ENCODE results near the gene ADCY2. TPM values are rescaled to one million over a fixed set of nuclear protein-coding genes. Genes with fewer than 3 reads are reported as not detected.

The ADCY2 gene
- total and polyA plus RNA-seq, 2 of the 13 experiments (the other 11 are each of a cell fraction or from before 2014, with no cell fraction given), result not detected

GRCh38 chr5:7667216-7667767, 271.4 kb downstream of the ADCY2 start:
- ATAC-seq (no peak), DNase-seq (ENCODE audit: low spot score) (no peak), FAIRE-seq (no peak)
- BruUV-seq (replicated peaks), result no TSS peak
- no peaks in the 10 kb centered on the region for H3K36me3 ChIP-seq (replicated peaks in 1 of 2; ENCODE audit: control insufficient read depth in 1 of 2, insufficient read depth in 2 of 2, low read length in 2 of 2)
- ChIA-PET CTCF (ENCODE audit: low intra/inter-chr PET ratio, low total read pairs) (no interaction called here), POLR2A (no interaction called here)
- H4K20me1 ChIP-seq (ENCODE audit: insufficient read depth, low read length), result no peaks in the 10 kb centered on the region
- peaks cover 0 to 3% of the 10 kb centered on the region in 2 experiments; a peak in 1 of 5 replicates for H3K27me3 ChIP-seq (ENCODE audit: control insufficient read depth in 1 of 2, insufficient read depth in 2 of 2, low read length in 2 of 2)
- no peak overlapping the region for H3K27ac ChIP-seq (ENCODE audit: extremely low read length, insufficient read depth, low read length)
- WGBS (ENCODE audit: low lambda C conversion rate), result 28% methylated on average over 5 of the region's 5 CpGs
- no peak overlapping the region for H3K4me3 ChIP-seq (replicated peaks in 1 of 3; ENCODE audit: insufficient read depth in 1 of 3, low read depth in 2 of 3, low read length in 3 of 3)
- in situ Hi-C loops (cut with HindIII; ENCODE audit: extremely low pct_ligation_motif_present, low pct_unique_long_range_greater_than_20kb) (no loop called here), intact Hi-C loops (cut with micrococcal nuclease; ENCODE audit: unreplicated experiment) (no loop called here)
- TF ChIP-seq PCBP1 (IDR thresholded peaks at IDR 0.05; ENCODE audit: borderline replicate concordance, low read depth, low read length) (no peak), ZNF317 (CRISPR knock-in tag; IDR thresholded peaks at IDR 0.05) (no peak), EP300 (IDR thresholded peaks at IDR 0.05; ENCODE audit: low read depth in 2 of 2, low read length in 2 of 2) (no peak), EP300 (CRISPR knock-in tag; IDR thresholded peaks at IDR 0.05; ENCODE audit: borderline replicate concordance) (no peak), HIC2 (CRISPR knock-in tag; IDR thresholded peaks at IDR 0.05; ENCODE audit: low read depth) (no peak), ZHX1 (CRISPR knock-in tag; IDR thresholded peaks at IDR 0.05; ENCODE audit: low read depth) (no peak), RELA (CRISPR knock-in tag; IDR thresholded peaks at IDR 0.05) (no peak)
- no peak overlapping the region for H2AFZ ChIP-seq (ENCODE audit: low read length)
- H3K4me2 ChIP-seq (ENCODE audit: low read depth, low read length), result no peak overlapping the region
- H3K4me1 ChIP-seq (ENCODE audit: insufficient read depth, low read length), result no peaks in the 10 kb centered on the region
- H3K79me2 ChIP-seq (ENCODE audit: insufficient read depth, low read length), result no peaks in the 10 kb centered on the region
- H3K9ac ChIP-seq (ENCODE audit: insufficient read depth, low read depth, low read length), result no peak overlapping the region
- H3K9me3 ChIP-seq (ENCODE audit: low read length), result no peaks in the 10 kb centered on the region
